H9 (cell line): ENCODE results near the gene PDZD7. TPM values are rescaled to one million over a fixed set of nuclear protein-coding genes. Genes with fewer than 3 reads are reported as not detected.
A peak's percentile ranks its signal among the peaks of the same experiment; 100 is the strongest.

Experiments
- DNase-seq: peaks from one replicate; pipeline ENCODE4 v3.0.0-alpha.2; 2017
- H2AFZ ChIP-seq: one replicate; pipeline ENCODE4 v1.6.1; 2013; ENCODE audit warnings: mild to moderate bottlenecking, low read length, control low read depth, moderate library complexity
- H2AK5ac ChIP-seq: 2 replicates; pipeline ENCODE4 v1.6.1; 2013; ENCODE audit warnings: low read length, control low read depth, mixed read lengths; ENCODE audit not compliant: insufficient read length
- H2BK120ac ChIP-seq: one replicate; pipeline ENCODE4 v1.6.1; 2013; ENCODE audit warnings: low read depth, mild to moderate bottlenecking, low read length, control low read depth, inconsistent platforms; ENCODE audit not compliant: poor library complexity, severe bottlenecking
- H2BK12ac ChIP-seq: 2 replicates; pipeline ENCODE4 v1.6.1; 2013; ENCODE audit warnings: low read length, control low read depth, mixed read lengths, low read depth; ENCODE audit not compliant: insufficient read length
- H2BK15ac ChIP-seq: 2 replicates; pipeline ENCODE4 v1.6.1; 2013; ENCODE audit warnings: low read depth, low read length, control low read depth
- H2BK20ac ChIP-seq: one replicate; pipeline ENCODE4 v1.6.1; 2013; ENCODE audit warnings: low read depth, mild to moderate bottlenecking, low read length, control low read depth, inconsistent platforms; ENCODE audit not compliant: poor library complexity, severe bottlenecking
- H2BK5ac ChIP-seq: 2 replicates; pipeline ENCODE4 v1.6.1; 2013; ENCODE audit warnings: low read length, control low read depth, mixed read lengths; ENCODE audit not compliant: insufficient read length
- H3K14ac ChIP-seq: 2 replicates; pipeline ENCODE4 v1.6.1; 2013; ENCODE audit warnings: low read length, control low read depth; ENCODE audit not compliant: insufficient read depth
- H3K18ac ChIP-seq: 2 replicates; pipeline ENCODE4 v1.6.1; 2013; ENCODE audit warnings: low read depth, mild to moderate bottlenecking, mixed read lengths, low read length, control low read depth; ENCODE audit not compliant: insufficient read length
- H3K23ac ChIP-seq: 2 replicates; pipeline ENCODE4 v1.6.1; 2013; ENCODE audit warnings: low read length, control low read depth, mixed read lengths, low read depth; ENCODE audit not compliant: insufficient read length
- H3K23me2 ChIP-seq: 2 replicates; pipeline ENCODE4 v1.6.1; 2013; ENCODE audit warnings: low read depth, mild to moderate bottlenecking, mixed read lengths, low read length, control low read depth; ENCODE audit not compliant: insufficient read length, poor library complexity, severe bottlenecking
- H3K27ac ChIP-seq: 2 replicates; pipeline ENCODE4 v1.5.1; 2013; ENCODE audit warnings: low read length, control low read depth, mixed read lengths, low read depth; ENCODE audit not compliant: insufficient read length
- H3K27me3 ChIP-seq: 2 replicates; pipeline ENCODE4 v1.6.1; 2013; ENCODE audit warnings: low read length, control low read depth, inconsistent platforms; ENCODE audit not compliant: insufficient read depth
- H3K4ac ChIP-seq: 2 replicates; pipeline ENCODE4 v1.6.1; 2013; ENCODE audit warnings: low read depth, mild to moderate bottlenecking, control low read depth, inconsistent platforms, low read length, moderate library complexity
- H3K4me1 ChIP-seq: 2 replicates; pipeline ENCODE4 v1.6.1; 2013; ENCODE audit warnings: low read length, control low read depth, inconsistent platforms; ENCODE audit not compliant: insufficient read depth
- H3K4me2 ChIP-seq: 2 replicates; pipeline ENCODE4 v1.6.1; 2013; ENCODE audit warnings: low read length, control low read depth, mixed read lengths; ENCODE audit not compliant: insufficient read length, insufficient read depth
- H3K56ac ChIP-seq: 2 replicates; pipeline ENCODE4 v1.6.1; 2013; ENCODE audit warnings: low read depth, mild to moderate bottlenecking, mixed read lengths, low read length, control low read depth; ENCODE audit not compliant: insufficient read length
- H3K79me1 ChIP-seq: 2 replicates; pipeline ENCODE4 v1.6.1; 2013; ENCODE audit warnings: low read depth, mild to moderate bottlenecking, moderate library complexity, low read length, control low read depth, inconsistent platforms; ENCODE audit not compliant: insufficient read depth, poor library complexity, severe bottlenecking
- H3K79me2 ChIP-seq: 2 replicates; pipeline ENCODE4 v1.6.1; 2013; ENCODE audit warnings: low read length, control low read depth, inconsistent platforms; ENCODE audit not compliant: insufficient read depth
- H3K9ac ChIP-seq: 2 replicates; pipeline ENCODE4 v1.6.1; 2013; ENCODE audit warnings: low read length, control low read depth, mixed read lengths; ENCODE audit not compliant: insufficient read length; ENCODE audit errors: extremely low read depth
- H3K9me3 ChIP-seq: one replicate; pipeline ENCODE4 v1.6.1; 2013; ENCODE audit warnings: low read depth, low read length, inconsistent platforms; ENCODE audit not compliant: control insufficient read depth
- H3T11ph ChIP-seq: one replicate; pipeline ENCODE4 v1.6.1; 2013; ENCODE audit warnings: mild to moderate bottlenecking, low read length, control low read depth, inconsistent platforms
- H4K20me1 ChIP-seq: one replicate; pipeline ENCODE4 v1.6.1; 2013; ENCODE audit not compliant: control insufficient read depth, insufficient read length, insufficient read depth
- H4K5ac ChIP-seq: 2 replicates; pipeline ENCODE4 v1.6.1; 2013; ENCODE audit warnings: low read depth, mild to moderate bottlenecking, mixed read lengths, low read length, control low read depth; ENCODE audit not compliant: insufficient read length
- H4K8ac ChIP-seq: replicated peaks from 2 replicates; pipeline ENCODE4 v1.6.1; 2013; ENCODE audit warnings: low read length, control low read depth, mixed read lengths, low read depth; ENCODE audit not compliant: insufficient read length
- H4K91ac ChIP-seq: 2 replicates; pipeline ENCODE4 v1.6.1; 2013; ENCODE audit warnings: low read depth, mild to moderate bottlenecking, moderate library complexity, mixed read lengths, low read length, control low read depth; ENCODE audit not compliant: insufficient read length
- H3K27ac Mint-ChIP-seq, 3 experiments: 2 replicates in 2 of 3; 3 replicates in 1 of 3; pipeline ENCODE4 v1.8.0; 2020 to 2021; ENCODE audit warnings: mixed read lengths in 3 of 3, mild to moderate bottlenecking in 1 of 3, moderate library complexity in 1 of 3
- H3K27me3 Mint-ChIP-seq: 2 replicates; pipeline ENCODE4 v1.8.0; 2021; ENCODE audit warnings: low read depth, mild to moderate bottlenecking, moderate library complexity, mixed read lengths
- H3K36me3 Mint-ChIP-seq, 3 experiments: 2 replicates in 2 of 3; 3 replicates in 1 of 3; pipeline ENCODE4 v1.8.0; 2020 to 2021; ENCODE audit warnings: low read depth in 3 of 3, mixed read lengths in 3 of 3; ENCODE audit not compliant: insufficient read depth in 1 of 3
- H3K4me1 Mint-ChIP-seq, 2 experiments: 2 replicates each; pipeline ENCODE4 v1.8.0; 2020; ENCODE audit warnings: mixed read lengths in 2 of 2
- H3K4me3 Mint-ChIP-seq, 2 experiments: 2 replicates in 1 of 2; 3 replicates in 1 of 2; pipeline ENCODE4 v1.8.0; 2020 to 2021; ENCODE audit warnings: mild to moderate bottlenecking in 2 of 2, mixed read lengths in 2 of 2, moderate library complexity in 1 of 2
- H3K9me3 Mint-ChIP-seq, 2 experiments: 2 replicates in 1 of 2; 3 replicates in 1 of 2; pipeline ENCODE4 v1.8.0; 2020; ENCODE audit warnings: mild to moderate bottlenecking in 2 of 2, mixed read lengths in 2 of 2, moderate library complexity in 1 of 2
- CTCF ChIP-seq: fragments of 200-600 bp; sonication (generic); conservative IDR thresholded peaks from 3 replicates; pipeline ENCODE4 v1.8.0; 2021; ENCODE audit warnings: antibody characterized with exemption, mild to moderate bottlenecking
- WGBS: extraction: QIAGEN DNeasy Blood & Tissue Kit; methylation state at CpG from one replicate; pipeline ENCODE4 v1.1.7; 2013; ENCODE audit warnings: missing lambda C conversion rate, low lambda C conversion rate, mixed read lengths; ENCODE audit not compliant: insufficient read length; ENCODE audit errors: extremely low coverage; 5-methylcytosine and 5-hydroxymethylcytosine counted together
- total RNA-seq: library from RNA; stranded (reverse); gene quantifications from 2 replicates; pipeline ENCODE4 v1.2.1, GENCODE V29; 2021

The PDZD7 gene
- total RNA-seq, 1 experiment from 2014 or later: 2.0 TPM

GRCh38 chr10:101005361-101005760 lies 25.6 kb downstream of the PDZD7 start:
- no CpG with 5 or more reads among the region's 23 CpGs for WGBS
- H2BK12ac ChIP-seq: no peak overlapping the region
- TF ChIP-seq CTCF: no peak

More at GRCh38 chr10:101005361-101005760, 25.6 kb downstream of the PDZD7 start:
- no peak overlapping the region for H2BK5ac ChIP-seq
- H3K14ac ChIP-seq: no peak overlapping the region
- no peaks in the 10 kb centered on the region for H4K20me1 ChIP-seq
- H3K18ac ChIP-seq: no peak overlapping the region
- H3K9me3 ChIP-seq: no peaks in the 10 kb centered on the region
- no peak overlapping the region for H3K56ac ChIP-seq
- no peak overlapping the region for H3T11ph ChIP-seq
- Mint-ChIP-seq H3K4me3 (no peak overlapping the region), H3K4me1 (peaks cover 10 to 27% of the 10 kb centered on the region in 2 experiments), H3K27me3 (no peaks in the 10 kb centered on the region; the same call in 1 of the 2 replicates), H3K36me3 (peaks cover 19 to 46% (median 41%) of the 10 kb centered on the region in 3 experiments; a peak in 6 of 7 replicates), H3K27ac (peak overlapping the region in 1 of 3 experiments; percentile 68; a peak in 1 of 7 replicates), H3K9me3 (no peaks in the 10 kb centered on the region)
- H2AK5ac ChIP-seq: no peak overlapping the region
- no peak overlapping the region for H3K4me2 ChIP-seq
- H4K91ac ChIP-seq: no peak overlapping the region
- no peak overlapping the region for H4K8ac ChIP-seq
- no peaks in the 10 kb centered on the region for H3K79me1 ChIP-seq
- no peak overlapping the region for H2BK15ac ChIP-seq
- H2BK120ac ChIP-seq: no peak overlapping the region
- no peak overlapping the region for H2BK20ac ChIP-seq
- no peak for DNase-seq
- no peaks in the 10 kb centered on the region for H3K4me1 ChIP-seq
- no peak overlapping the region for H4K5ac ChIP-seq
- H3K4ac ChIP-seq: no peak overlapping the region
- H3K27ac ChIP-seq: no peak overlapping the region
- no peak overlapping the region for H3K9ac ChIP-seq
- H3K79me2 ChIP-seq: no peaks in the 10 kb centered on the region; the same call in 1 of the 2 replicates
- H3K23ac ChIP-seq: no peak overlapping the region
- no peaks in the 10 kb centered on the region for H3K27me3 ChIP-seq
- H3K23me2 ChIP-seq: peaks cover 5% of the 10 kb centered on the region
- H2AFZ ChIP-seq: no peak overlapping the region
